ENCODE data around the gene PEX7. TPM values are rescaled to one million over a fixed set of nuclear protein-coding genes. Genes with fewer than 3 reads are reported as not detected.

The PEX7 gene
- total and polyA plus RNA-seq, 2 experiments from 2014 or later, result 11.8 to 13.5 TPM

Small RNA genes lying within 50 kb of the gene (small RNA-seq; reads per million reads assigned to genes)
- gene RF00019 (ENCODE audit: low replicate concordance), result not detected
- gene RF00443 (ENCODE audit: low replicate concordance), result not detected

Other genes starting within 250 kb of the PEX7 start
- 2.8 and 2.9 TPM in 2 replicates for gene MAP3K5, start 30.1 kb upstream of the PEX7 start, total RNA-seq (2014; rRNA removed; shearing (Covaris generic))
- 0.76 and 0.78 TPM in 2 replicates for gene MAP3K5, start 30.1 kb upstream of the PEX7 start, polyA plus RNA-seq (2016; fragmentation: Nextera tagmentation; extraction: Ambion mirVana)
- 0.59 and 1.5 TPM in 2 replicates for gene SLC35D3, start 99.7 kb downstream of the PEX7 start, total RNA-seq (2014; rRNA removed; shearing (Covaris generic))
- 1.0 and 1.6 TPM in 2 replicates for gene SLC35D3, start 99.7 kb downstream of the PEX7 start, polyA plus RNA-seq (2016; fragmentation: Nextera tagmentation; extraction: Ambion mirVana)
- gene IL20RA, start 222.4 kb downstream of the PEX7 start, total RNA-seq (2014; rRNA removed; shearing (Covaris generic)), result 2.4 and 3.5 TPM in 2 replicates
- gene IL20RA, start 222.4 kb downstream of the PEX7 start, polyA plus RNA-seq (2016; fragmentation: Nextera tagmentation; extraction: Ambion mirVana), result 1.2 and 2.6 TPM in 2 replicates